Esophagus muscularis mucosa (tissue), 3 donors: Measurements from ENCODE around the gene SHISA3.

Source experiments
- CTCF ChIP-seq, 3 experiments: fragments of 200-600 bp in 2 of 3; fragments of 450-650 bp in 1 of 3; sonication (generic) in 2 of 3; IDR thresholded peaks; one replicate each; pipeline ENCODE4 v1.5.1; 2017 to 2019; ENCODE audit warnings: antibody characterized with exemption in 3 of 3, mild to moderate bottlenecking in 2 of 3, moderate library complexity in 1 of 3
- POLR2AphosphoS5 ChIP-seq, 2 donors: sonication (generic); formaldehyde crosslinking; IDR thresholded peaks; one replicate each; pipeline ENCODE4 v1.6.1; 2017; ENCODE audit warnings: antibody characterized with exemption in 2 of 2

GRCh38 chr4:42377497-42377896 lies 19.8 kb upstream of the SHISA3 start:
- no peak for TF ChIP-seq POLR2AphosphoS5 (IDR thresholded peaks at IDR 0.05)
- TF ChIP-seq CTCF (IDR thresholded peaks at IDR 0.05): no peak
